Gastrocnemius medialis (tissue), 4 donors: Measurements from ENCODE around the gene DONSON. TPM values are rescaled to one million over a fixed set of nuclear protein-coding genes. Genes with fewer than 3 reads are reported as not detected.

ENCODE experiments used
- ATAC-seq, 2 donors: fragments of 150-250 bp; one replicate each; pipeline ENCODE4 v1.9.1; 2016
- DNase-seq, 2 donors: peaks; one replicate each; pipeline ENCODE4 v3.0.0-alpha.2; 2019
- H3K27ac ChIP-seq, 4 donors: fragments of 200-600 bp; sonication (generic); 1 replicate in 1 of 4; 2 replicates in 3 of 4; pipeline ENCODE4 v1.5.1; 2016 to 2018; ENCODE audit warnings: mild to moderate bottlenecking in 2 of 4, moderate library complexity in 1 of 4
- H3K27me3 ChIP-seq, 3 donors: fragments of 200-600 bp; sonication (generic) in 2 of 3; 1 replicate in 1 of 3; 2 replicates in 2 of 3; pipeline versions ENCODE4 v1.5.1 to v1.6.0; 2016 to 2019; ENCODE audit warnings: mild to moderate bottlenecking in 1 of 3, moderate library complexity in 1 of 3
- H3K36me3 ChIP-seq, 2 donors: fragments of 200-600 bp; sonication (generic) in 1 of 2; one replicate each; pipeline ENCODE4 v1.5.1; 2017 to 2018
- H3K4me1 ChIP-seq, 2 donors: fragments of 200-600 bp; sonication (generic) in 1 of 2; one replicate each; pipeline ENCODE4 v1.5.1; 2016 to 2017; ENCODE audit warnings: mild to moderate bottlenecking in 2 of 2
- H3K4me3 ChIP-seq, 4 donors: fragments of 200-600 bp; sonication (generic) in 3 of 4; 1 replicate in 1 of 4; 2 replicates in 3 of 4; pipeline ENCODE4 v1.5.1; 2016 to 2019; ENCODE audit warnings: mild to moderate bottlenecking in 2 of 4
- H3K9me3 ChIP-seq, 3 donors: fragments of 200-600 bp; sonication (generic) in 2 of 3; 1 replicate in 1 of 3; 2 replicates in 2 of 3; pipeline ENCODE4 v1.5.1; 2016 to 2019
- CTCF ChIP-seq, 5 experiments: fragments of 450-650 bp in 3 of 5; fragments of 200-600 bp in 2 of 5; sonication (generic) in 2 of 5; IDR thresholded peaks in 4 of 5; conservative IDR thresholded peaks in 1 of 5; 1 replicate in 4 of 5; 2 replicates in 1 of 5; pipeline ENCODE4 v1.5.1; 2016 to 2019; ENCODE audit warnings: antibody characterized with exemption in 5 of 5, mild to moderate bottlenecking in 3 of 5, moderate library complexity in 3 of 5
- POLR2A ChIP-seq, 2 donors: fragments of 450-650 bp; IDR thresholded peaks; one replicate each; pipeline ENCODE4 v1.6.1; 2017; ENCODE audit warnings: antibody characterized with exemption in 2 of 2, mild to moderate bottlenecking in 2 of 2, moderate library complexity in 2 of 2
- in situ Hi-C, 4 donors: fragments of 200-750 bp; cut with MboI; loops; one replicate each; pipeline versions ENCODE4 v1.15.0 to v1.8.0; 2017; ENCODE audit warnings: low sequenced_read_pairs in 4 of 4
- intact Hi-C: fragments of 100-400 bp; cut with DNase I; formaldehyde crosslinking; loops from one replicate; pipeline ENCODE4 v1.15.1; 2023; ENCODE audit warnings: low total_unique reads
- total RNA-seq, 4 donors: library from RNA; depleted of rRNA; stranded (reverse); fragments of >200 nt; gene quantifications; one replicate each; pipeline versions ENCODE4 v1.1.0 to v1.2.3, GENCODE V29; 2016

Gene DONSON
- total RNA-seq, 4 donors from 2014 or later: 3.6 to 5.3 (median 4.2) TPM

DNA sequence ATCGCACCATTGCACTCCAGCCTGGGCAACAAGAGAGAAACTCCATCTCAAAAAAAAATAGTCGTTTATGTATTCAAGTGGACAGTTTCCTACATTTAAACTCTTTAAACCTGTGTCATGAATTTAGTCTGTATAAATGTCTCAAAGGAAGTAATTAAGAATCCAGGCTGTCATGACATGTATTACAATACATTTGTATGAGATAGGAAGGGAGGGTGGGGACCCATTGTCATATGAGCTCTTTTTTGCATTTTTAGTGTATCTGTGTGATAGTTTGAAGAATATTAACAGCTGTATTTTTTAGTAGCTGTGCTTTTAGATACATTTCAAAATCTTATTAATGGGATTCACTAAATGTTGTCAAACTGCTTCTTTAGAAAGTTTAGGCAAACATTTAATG lies 20.0 kb downstream of the DONSON start:
- ATAC-seq (no peak), DNase-seq (no peak)
- in situ Hi-C loops: no loop called here
- peaks cover 0 to 49% of the 10 kb centered on the region in 2 donors for H3K36me3 ChIP-seq
- intact Hi-C loops: no loop called here
- H3K27me3 ChIP-seq: no peaks in the 10 kb centered on the region
- no peaks in the 10 kb centered on the region for H3K9me3 ChIP-seq
- TF ChIP-seq POLR2A (IDR thresholded peaks at IDR 0.05): no peak
- TF ChIP-seq CTCF (IDR thresholded peaks at IDR 0.05 in 4 of 5, conservative IDR thresholded peaks at IDR 0.05 in 1 of 5): no peak
- no peak overlapping the region for H3K27ac ChIP-seq
- H3K4me1 ChIP-seq: peaks cover 5 to 6% of the 10 kb centered on the region in 2 donors
- H3K4me3 ChIP-seq: no peak overlapping the region

DNA sequence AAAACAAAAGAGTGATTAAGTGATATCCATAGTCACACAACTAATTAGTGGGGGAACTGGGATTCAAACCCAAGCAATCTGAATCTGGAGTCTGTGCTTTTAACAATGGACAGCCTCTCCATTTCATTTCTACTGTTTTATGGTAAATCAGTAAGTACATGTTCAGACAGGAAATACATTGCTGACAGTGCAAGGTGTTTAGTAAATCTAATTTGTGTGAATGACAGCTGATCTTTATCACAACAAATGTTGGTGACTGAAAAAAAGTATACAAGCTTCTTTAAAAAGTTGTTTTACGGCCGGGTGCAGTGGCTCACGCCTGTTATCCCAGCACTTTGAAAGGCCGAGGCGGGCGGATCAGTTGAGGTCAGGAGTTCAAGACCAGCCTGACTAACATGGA lies 20.6 kb downstream of the DONSON start:
- in situ Hi-C loops: no loop called here

GRCh38 chr21:33566514-33566913 lies 22.0 kb downstream of the DONSON start:
- H3K9me3 ChIP-seq: no peaks in the 10 kb centered on the region
- TF ChIP-seq POLR2A (IDR thresholded peaks at IDR 0.05): no peak
- TF ChIP-seq CTCF (IDR thresholded peaks at IDR 0.05 in 4 of 5, conservative IDR thresholded peaks at IDR 0.05 in 1 of 5): no peak
- H3K4me3 ChIP-seq: no peak overlapping the region
- in situ Hi-C loops (no loop called here), intact Hi-C loops (no loop called here)
- peaks cover 0 to 60% of the 10 kb centered on the region in 2 donors for H3K36me3 ChIP-seq
- no peaks in the 10 kb centered on the region for H3K27me3 ChIP-seq
- ATAC-seq: no peak
- no peak overlapping the region for H3K27ac ChIP-seq
- no peak for DNase-seq
- peaks cover 0 to under 1% of the 10 kb centered on the region in 2 donors for H3K4me1 ChIP-seq

More for the DNA sequence above, 20.6 kb downstream of the DONSON start:
- no peaks in the 10 kb centered on the region for H3K9me3 ChIP-seq
- H3K4me1 ChIP-seq: peaks cover 5 to 6% of the 10 kb centered on the region in 2 donors
- ATAC-seq (no peak), DNase-seq (no peak)
- intact Hi-C loops: no loop called here
- no peak overlapping the region for H3K4me3 ChIP-seq
- H3K27ac ChIP-seq: no peak overlapping the region
- no peaks in the 10 kb centered on the region for H3K27me3 ChIP-seq
- H3K36me3 ChIP-seq: peaks cover 0 to 49% of the 10 kb centered on the region in 2 donors
- no peak for TF ChIP-seq POLR2A (IDR thresholded peaks at IDR 0.05)

DNA sequence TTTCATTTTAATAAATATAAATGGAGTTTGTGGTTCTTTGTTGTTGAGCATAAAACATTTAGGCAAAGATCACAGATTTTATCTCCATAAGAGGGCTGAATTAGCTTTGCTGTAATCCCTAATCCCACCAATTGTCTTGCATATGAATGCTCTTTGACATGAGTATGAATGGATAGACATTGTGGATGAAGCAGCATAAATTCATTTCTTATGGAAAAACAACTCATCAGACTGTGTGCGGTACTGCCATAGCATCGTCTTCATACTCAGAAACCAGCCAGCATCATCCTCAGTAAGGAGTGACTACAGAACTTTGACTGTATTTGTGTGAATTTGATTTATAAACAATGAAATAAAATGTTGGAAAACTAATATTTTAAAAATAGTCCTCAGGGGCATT lies 26.1 kb downstream of the DONSON start:
- Histone ChIP-seq H3K27me3 (no peaks in the 10 kb centered on the region), H3K36me3 (peaks cover 0 to 67% of the 10 kb centered on the region in 2 donors), H3K4me1 (peaks cover 3 to 9% of the 10 kb centered on the region in 2 donors), H3K27ac (no peak overlapping the region), H3K9me3 (no peaks in the 10 kb centered on the region), H3K4me3 (no peak overlapping the region)
- DNase-seq (no peak), ATAC-seq (no peak)
- in situ Hi-C loops: no loop called here
- TF ChIP-seq POLR2A (IDR thresholded peaks at IDR 0.05) (no peak), CTCF (IDR thresholded peaks at IDR 0.05 in 4 of 5, conservative IDR thresholded peaks at IDR 0.05 in 1 of 5) (no peak)
- intact Hi-C loops: no loop called here

GRCh38 chr21:33561373-33561772 lies 27.1 kb downstream of the DONSON start:
- Histone ChIP-seq H3K9me3 (no peaks in the 10 kb centered on the region), H3K27ac (no peak overlapping the region), H3K27me3 (no peaks in the 10 kb centered on the region), H3K4me1 (peaks cover 4 to 12% of the 10 kb centered on the region in 2 donors), H3K4me3 (no peak overlapping the region), H3K36me3 (peaks cover 0 to 71% of the 10 kb centered on the region in 2 donors)
- intact Hi-C loops (no loop called here), in situ Hi-C loops (no loop called here)
- ATAC-seq: no peak
- no peak for DNase-seq
- TF ChIP-seq POLR2A (IDR thresholded peaks at IDR 0.05) (no peak), CTCF (IDR thresholded peaks at IDR 0.05 in 4 of 5, conservative IDR thresholded peaks at IDR 0.05 in 1 of 5) (no peak)
